Epithelial cell of esophagus (primary cell): Measurements from ENCODE around the gene ATP5IF1.

Experiments
- DNase-seq: peaks from one replicate; pipeline ENCODE4 v3.0.0; 2010; ENCODE audit warnings: low read depth
- H3K4me3 ChIP-seq: 2 replicates; pipeline ENCODE4 v1.5.1; 2011; ENCODE audit warnings: mild to moderate bottlenecking, low read length, control low read depth
- TF ChIP-seq, protein P1 (sequence below): IDR thresholded peaks from 2 replicates; pipeline ENCODE4 v1.5.1; 2011; ENCODE audit warnings: low read depth, mild to moderate bottlenecking, low read length, control low read depth, inconsistent platforms; ENCODE audit not compliant: insufficient read depth; ENCODE audit errors: missing control alignments

Gene ATP5IF1

DNA sequence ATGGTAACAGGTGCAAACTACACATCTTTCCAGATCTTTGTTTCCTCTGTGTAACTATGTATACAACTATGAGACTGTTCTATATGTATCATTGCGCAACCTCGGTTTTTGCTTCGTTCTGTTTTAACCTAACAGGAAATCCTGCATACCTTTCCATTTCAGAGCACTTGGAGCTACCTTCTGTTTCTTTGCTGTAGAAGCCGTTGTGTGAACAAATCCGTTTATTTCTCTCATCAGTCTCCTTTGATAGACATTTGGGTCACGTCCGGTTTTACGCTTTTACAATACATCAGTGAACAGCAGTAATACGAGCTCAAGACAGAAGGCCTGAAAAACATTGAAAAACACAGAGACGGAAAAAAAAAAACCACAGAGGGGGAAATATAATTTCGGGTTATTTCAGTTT is 10.5 kb downstream of the ATP5IF1 start:
- H3K4me3 ChIP-seq = peak overlapping the region; percentile 27
- DNase-seq = peak; percentile 92
- TF ChIP-seq, protein P1, sequence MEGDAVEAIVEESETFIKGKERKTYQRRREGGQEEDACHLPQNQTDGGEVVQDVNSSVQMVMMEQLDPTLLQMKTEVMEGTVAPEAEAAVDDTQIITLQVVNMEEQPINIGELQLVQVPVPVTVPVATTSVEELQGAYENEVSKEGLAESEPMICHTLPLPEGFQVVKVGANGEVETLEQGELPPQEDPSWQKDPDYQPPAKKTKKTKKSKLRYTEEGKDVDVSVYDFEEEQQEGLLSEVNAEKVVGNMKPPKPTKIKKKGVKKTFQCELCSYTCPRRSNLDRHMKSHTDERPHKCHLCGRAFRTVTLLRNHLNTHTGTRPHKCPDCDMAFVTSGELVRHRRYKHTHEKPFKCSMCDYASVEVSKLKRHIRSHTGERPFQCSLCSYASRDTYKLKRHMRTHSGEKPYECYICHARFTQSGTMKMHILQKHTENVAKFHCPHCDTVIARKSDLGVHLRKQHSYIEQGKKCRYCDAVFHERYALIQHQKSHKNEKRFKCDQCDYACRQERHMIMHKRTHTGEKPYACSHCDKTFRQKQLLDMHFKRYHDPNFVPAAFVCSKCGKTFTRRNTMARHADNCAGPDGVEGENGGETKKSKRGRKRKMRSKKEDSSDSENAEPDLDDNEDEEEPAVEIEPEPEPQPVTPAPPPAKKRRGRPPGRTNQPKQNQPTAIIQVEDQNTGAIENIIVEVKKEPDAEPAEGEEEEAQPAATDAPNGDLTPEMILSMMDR = no peak

DNA sequence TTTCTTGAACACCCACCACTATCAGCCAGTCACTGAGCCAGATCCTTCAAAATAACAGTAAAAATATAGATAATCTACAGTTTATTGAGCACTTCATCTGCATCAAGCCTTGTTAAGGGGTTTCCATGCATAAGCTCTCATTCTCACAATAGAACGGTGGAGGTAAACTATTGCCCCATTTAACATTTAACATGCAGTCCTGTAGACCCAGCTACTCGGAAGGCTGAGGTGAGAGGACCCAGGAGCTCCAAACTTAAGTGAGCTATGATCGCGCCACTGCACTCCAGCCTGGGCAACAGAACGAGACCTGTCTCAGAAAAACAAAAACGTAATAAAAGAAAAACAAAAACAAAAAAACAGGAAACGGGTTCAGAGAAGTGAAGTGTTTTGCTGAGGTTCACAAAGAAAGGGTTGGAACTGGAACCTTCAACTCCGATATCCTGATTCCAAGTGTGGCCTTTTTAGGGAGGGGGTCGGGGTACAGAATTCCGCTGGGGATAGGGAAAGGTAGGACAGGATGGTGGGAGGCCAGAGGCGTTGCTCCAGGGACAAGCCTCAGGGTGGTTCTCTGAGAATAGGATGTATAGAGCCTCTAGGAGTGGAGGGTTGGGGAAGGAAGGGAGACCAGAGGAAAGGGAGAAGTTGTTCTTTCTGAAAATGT is 11.8 kb downstream of the ATP5IF1 start:
- no peak for DNase-seq
- TF ChIP-seq, protein P1 = no peak
- H3K4me3 ChIP-seq = no peak overlapping the region

DNA sequence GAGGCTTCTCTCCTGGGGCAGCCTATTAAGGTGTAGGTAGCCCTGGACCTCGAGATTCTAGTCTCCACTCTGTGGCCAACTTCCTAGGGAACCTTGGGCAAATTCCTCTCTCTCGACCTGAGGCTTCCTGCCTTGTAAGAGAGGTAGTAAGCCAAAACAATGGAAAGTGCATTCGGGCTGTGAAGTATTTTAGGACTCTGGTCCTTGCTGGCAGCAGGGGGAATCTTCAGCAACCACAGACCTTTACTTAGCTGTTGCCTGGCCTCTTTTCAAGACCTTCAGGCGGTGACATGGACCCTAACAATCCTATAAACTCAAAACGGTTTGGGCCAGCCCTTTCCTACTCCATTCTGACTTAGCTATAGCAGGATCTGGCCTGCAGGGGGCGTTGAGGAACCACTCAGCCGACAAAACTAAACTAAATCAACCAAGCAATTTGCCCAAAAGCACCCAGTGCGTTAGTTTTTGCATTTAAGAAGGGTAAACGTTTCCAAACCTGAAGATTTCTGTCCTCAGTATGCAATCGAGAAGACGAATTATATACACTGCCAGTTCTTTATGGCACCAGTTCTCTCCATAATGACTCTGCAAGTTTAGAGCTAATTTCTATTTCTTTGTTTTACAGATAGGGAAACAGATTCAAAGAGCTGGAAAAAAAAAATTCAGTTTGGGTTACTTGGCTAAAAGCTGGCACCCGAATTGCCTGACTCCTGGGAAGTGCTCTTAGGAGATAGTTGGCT is 12.5 kb downstream of the ATP5IF1 start:
- TF ChIP-seq, protein P1 = peak; percentile 98
- DNase-seq = peak; percentile 78
- no peak overlapping the region for H3K4me3 ChIP-seq

DNA sequence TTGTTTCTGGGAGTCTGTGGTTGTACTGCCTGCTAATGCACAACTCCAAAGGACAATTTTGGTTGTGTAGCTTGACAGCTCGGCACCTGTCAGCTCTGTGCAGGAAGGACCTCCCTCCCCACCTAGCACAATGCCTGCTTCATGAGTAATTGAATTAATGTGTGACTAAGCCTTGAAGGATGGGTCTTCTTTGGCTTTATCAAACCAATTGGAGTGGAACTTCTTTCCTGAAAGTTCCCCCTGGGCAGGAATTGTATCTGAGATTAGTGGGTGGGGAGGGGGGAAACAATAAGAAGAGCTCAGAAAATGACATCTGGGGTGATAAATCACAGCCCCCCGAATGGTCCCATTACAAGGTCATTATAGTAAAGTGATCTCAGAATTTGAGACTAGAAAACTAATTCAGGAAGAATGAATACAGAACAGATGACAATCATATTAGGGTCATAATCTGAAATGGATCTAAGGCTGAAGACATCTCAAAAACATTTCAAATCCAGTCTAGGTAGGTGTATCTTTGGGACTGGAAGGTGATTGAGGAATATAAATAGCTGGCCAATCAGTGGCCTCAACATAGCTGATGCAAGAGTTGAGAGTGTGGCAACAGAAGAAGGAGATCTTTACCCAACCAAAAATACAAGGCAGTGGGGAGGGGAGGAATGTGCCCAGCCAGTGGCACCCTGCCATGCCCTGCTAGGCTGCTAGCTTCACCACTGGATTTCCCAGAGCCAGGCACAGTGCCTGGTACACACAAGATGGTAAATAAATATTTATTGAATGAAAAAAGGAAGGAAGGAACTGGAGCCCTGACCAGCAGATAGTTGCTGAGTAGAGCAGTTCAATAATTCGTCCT is 13.3 kb downstream of the ATP5IF1 start:
- TF ChIP-seq, protein P1 = no peak
- peak; percentile 93 for DNase-seq
- no peak overlapping the region for H3K4me3 ChIP-seq

DNA sequence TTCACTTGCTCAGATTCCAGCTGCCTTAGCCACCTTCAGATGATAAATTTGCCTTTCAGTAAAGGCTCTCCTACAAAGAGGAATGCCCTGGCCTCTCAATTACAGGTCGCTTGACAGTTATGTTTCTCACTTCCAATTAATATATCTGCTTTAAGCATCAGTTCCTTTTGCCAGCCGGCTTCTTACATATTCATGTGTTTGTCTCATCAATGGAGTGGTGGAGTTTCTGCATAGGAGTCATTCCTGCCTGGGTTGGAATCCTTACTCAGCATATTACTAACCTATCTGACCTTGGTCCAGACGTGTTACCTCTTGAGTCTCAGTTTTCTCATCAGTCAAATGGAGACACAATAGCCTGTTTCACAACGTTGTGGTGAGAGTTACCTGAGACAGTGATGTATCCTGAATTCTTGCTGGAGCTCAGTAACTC is 14.0 kb downstream of the ATP5IF1 start:
- DNase-seq = peak; percentile 43
- TF ChIP-seq, protein P1 = no peak
- no peak overlapping the region for H3K4me3 ChIP-seq

DNA sequence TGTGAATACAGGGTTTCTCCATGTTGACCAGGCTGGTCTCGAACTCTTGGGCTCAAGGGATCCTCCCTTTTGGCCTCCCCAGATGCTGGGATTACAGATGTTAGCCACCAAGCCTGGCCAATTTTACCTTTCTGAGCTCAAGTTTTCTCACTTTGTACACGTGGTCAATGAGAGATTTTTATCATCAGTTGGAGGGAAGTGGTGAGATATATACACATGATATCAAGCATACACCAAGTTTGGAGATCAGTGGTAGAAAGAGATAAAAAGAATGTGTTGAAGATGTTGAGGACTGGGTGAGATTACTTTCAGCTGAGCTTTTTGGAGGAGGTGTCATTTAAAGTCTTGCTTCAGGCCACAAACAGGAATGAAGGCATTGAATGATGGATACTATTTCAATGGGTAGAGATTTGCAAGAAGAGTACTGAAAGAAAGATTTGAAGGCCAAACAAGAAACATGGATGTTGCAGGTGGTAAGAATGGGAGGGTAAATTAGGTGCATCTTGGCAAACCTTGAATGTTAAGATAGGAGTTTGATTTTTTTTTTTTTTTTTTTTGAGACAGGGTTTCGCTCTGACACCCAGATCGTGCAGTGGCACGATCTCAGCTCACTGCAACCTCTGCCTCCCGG is 20.4 kb downstream of the ATP5IF1 start:
- DNase-seq = no peak
- TF ChIP-seq, protein P1 = no peak
- no peak overlapping the region for H3K4me3 ChIP-seq
